Measurements from ENCODE around the gene PDE3B.

PDE3B gene

DNA sequence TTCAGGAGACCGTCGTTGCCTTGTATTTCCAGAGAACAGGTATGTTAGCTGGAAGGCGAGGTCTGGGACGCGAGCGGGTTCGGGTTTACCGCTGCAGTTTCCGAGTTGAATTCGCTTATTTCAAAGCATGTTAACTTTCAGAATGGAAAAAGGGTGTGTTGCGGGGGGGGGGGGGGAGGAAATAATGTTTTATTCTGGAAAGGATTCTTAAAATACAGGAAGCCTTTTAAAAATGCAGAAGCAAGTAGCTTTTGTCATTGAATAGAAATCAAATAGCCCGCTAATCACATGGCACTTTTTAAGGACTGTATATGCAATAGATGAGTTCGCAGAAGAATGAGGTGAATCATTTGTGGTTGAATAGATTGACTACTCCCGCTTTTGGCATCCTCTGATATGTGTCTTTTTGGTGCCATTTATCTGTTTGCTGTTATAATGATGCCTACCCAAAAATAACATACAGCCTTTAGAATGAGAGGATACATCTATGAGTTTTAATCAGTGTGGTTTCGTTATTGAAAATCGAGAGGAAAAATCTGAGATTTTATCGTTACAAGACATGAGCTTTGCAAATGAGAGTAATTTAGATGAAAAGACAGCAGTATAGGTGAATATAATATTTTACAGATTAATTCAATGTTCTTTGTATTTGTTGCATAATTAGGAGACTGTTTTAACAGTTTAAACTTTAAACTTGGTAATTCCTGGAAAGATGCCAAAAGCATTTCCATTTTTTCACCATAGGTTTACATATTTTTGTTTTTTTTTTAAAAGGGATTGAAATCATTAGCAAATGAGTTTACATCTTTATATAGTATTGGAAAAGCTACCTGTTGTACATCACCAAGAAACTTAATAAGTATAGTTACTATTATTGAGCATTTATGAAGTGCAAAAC, 1.7 kb downstream of the PDE3B start:
- H3K79me1 ChIP-seq (ENCODE audit: low read length): peaks cover 8% of the 10 kb centered on the region
- no peaks in the 10 kb centered on the region for H3K36me3 ChIP-seq (ENCODE audit: control insufficient read depth in 1 of 2, insufficient read depth in 2 of 2, low read length in 2 of 2)
- WGBS (ENCODE audit: extremely low coverage, insufficient coverage, insufficient read length): no CpG with 5 or more reads among the region's 17 CpGs
- no peak overlapping the region for H2BK120ac ChIP-seq (ENCODE audit: insufficient read depth, low read length, poor library complexity)
- H3K27me3 ChIP-seq (ENCODE audit: insufficient read depth, low read length): peaks cover 3% of the 10 kb centered on the region
- no peak overlapping the region for H2BK5ac ChIP-seq (ENCODE audit: low read depth, low read length, poor library complexity)
- H2AFZ ChIP-seq (ENCODE audit: insufficient read depth, low read length, poor library complexity): no peak overlapping the region
- H3K9ac ChIP-seq (ENCODE audit: low read length): no peak overlapping the region
- H3K4ac ChIP-seq (ENCODE audit: low read depth, low read length): no peak overlapping the region
- H3K27ac ChIP-seq (ENCODE audit: low read depth, low read length): no peak overlapping the region
- H4K91ac ChIP-seq (ENCODE audit: low read depth, low read length): no peak overlapping the region
- no peak overlapping the region for H3K18ac ChIP-seq (ENCODE audit: low read length)
- H3K4me2 ChIP-seq (ENCODE audit: low read length): peak overlapping the region; percentile 99
- no peak overlapping the region for H2BK12ac ChIP-seq (ENCODE audit: low read length)
- H3K4me3 ChIP-seq (ENCODE audit: low read depth, low read length): peak overlapping the region; percentile 91
- peaks cover 5% of the 10 kb centered on the region for H3K79me2 ChIP-seq (ENCODE audit: control insufficient read depth, insufficient read depth, low read length, poor library complexity)
- no peak overlapping the region for H4K8ac ChIP-seq (ENCODE audit: low read depth, low read length)
- no peak overlapping the region for H2AK5ac ChIP-seq (ENCODE audit: low read length)
- peaks cover 0 to 5% of the 10 kb centered on the region in 2 experiments for H3K4me1 ChIP-seq (ENCODE audit: control insufficient read depth in 1 of 2, insufficient read depth in 2 of 2, low read length in 2 of 2)
- H4K12ac ChIP-seq (ENCODE audit: low read depth, low read length): no peak overlapping the region
- DNase-seq: peak in 1 of 2 donors; percentile 30
- H3K9me3 ChIP-seq (ENCODE audit: insufficient read depth, low read depth, low read length): no peaks in the 10 kb centered on the region
- H3K14ac ChIP-seq (ENCODE audit: low read length): no peak overlapping the region
- no peak overlapping the region for H3K23ac ChIP-seq (ENCODE audit: low read length)

DNA sequence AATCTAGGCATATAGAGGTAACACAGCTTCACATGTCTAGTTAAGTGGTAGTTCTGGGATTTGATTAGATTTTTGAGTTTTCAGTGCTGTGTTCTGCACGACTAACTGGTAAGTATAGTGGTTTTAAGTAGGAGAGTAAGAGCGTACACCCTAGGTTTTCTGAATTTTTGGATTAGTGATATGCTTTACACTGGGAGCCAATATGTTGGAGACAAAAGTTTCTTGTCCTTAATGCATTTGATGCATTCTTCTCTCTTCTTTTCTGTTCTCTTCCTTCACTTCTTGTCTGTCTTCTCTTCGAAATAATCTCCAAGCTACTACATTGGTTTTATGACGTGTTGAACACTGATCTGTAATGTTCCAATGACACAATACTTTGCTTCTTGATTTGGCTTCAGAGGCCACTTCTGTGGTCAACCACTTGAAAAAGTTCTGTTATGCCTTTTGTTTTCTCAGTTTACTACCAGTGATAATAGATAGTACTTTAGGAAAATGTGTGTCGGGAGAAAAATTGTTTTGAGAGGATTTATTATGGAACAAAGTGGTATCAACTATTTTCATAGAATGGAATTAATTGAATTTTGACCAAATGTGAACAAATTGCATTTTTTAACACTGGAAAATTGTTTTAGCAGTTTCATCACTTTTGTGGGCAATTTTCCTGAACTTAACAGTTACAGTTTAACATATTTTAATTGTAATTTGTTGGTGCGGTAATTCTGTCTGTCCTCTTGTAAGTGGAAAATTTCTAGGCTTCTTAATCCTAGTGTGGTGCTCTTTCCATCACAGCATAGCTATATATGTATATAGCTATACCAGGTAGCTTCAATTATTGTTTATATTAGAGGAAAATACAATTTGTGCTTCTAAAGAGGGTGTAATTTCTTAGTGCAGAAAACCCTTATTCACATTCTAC, 2.6 kb downstream of the PDE3B start:
- no peak overlapping the region for H3K18ac ChIP-seq (ENCODE audit: low read length)
- H3K9me3 ChIP-seq (ENCODE audit: insufficient read depth, low read depth, low read length): no peaks in the 10 kb centered on the region
- H2AK5ac ChIP-seq (ENCODE audit: low read length): no peak overlapping the region
- no peak overlapping the region for H3K23ac ChIP-seq (ENCODE audit: low read length)
- H4K8ac ChIP-seq (ENCODE audit: low read depth, low read length): no peak overlapping the region
- no peak overlapping the region for H3K4ac ChIP-seq (ENCODE audit: low read depth, low read length)
- H3K4me2 ChIP-seq (ENCODE audit: low read length): no peak overlapping the region
- H3K14ac ChIP-seq (ENCODE audit: low read length): no peak overlapping the region
- no peak overlapping the region for H4K12ac ChIP-seq (ENCODE audit: low read depth, low read length)
- no peak for DNase-seq
- H3K4me1 ChIP-seq (ENCODE audit: control insufficient read depth in 1 of 2, insufficient read depth in 2 of 2, low read length in 2 of 2): peaks cover 0 to 5% of the 10 kb centered on the region in 2 experiments
- H3K79me1 ChIP-seq (ENCODE audit: low read length): peaks cover 8% of the 10 kb centered on the region
- H2BK120ac ChIP-seq (ENCODE audit: insufficient read depth, low read length, poor library complexity): no peak overlapping the region
- no peak overlapping the region for H3K27ac ChIP-seq (ENCODE audit: low read depth, low read length)
- no peak overlapping the region for H2BK5ac ChIP-seq (ENCODE audit: low read depth, low read length, poor library complexity)
- no peak overlapping the region for H2AFZ ChIP-seq (ENCODE audit: insufficient read depth, low read length, poor library complexity)
- no peak overlapping the region for H4K91ac ChIP-seq (ENCODE audit: low read depth, low read length)
- no peak overlapping the region for H3K4me3 ChIP-seq (ENCODE audit: low read depth, low read length)
- no peaks in the 10 kb centered on the region for H3K36me3 ChIP-seq (ENCODE audit: control insufficient read depth in 1 of 2, insufficient read depth in 2 of 2, low read length in 2 of 2)
- WGBS (ENCODE audit: extremely low coverage, insufficient coverage, insufficient read length): 100% methylated on average over 1 of the region's 6 CpGs
- H2BK12ac ChIP-seq (ENCODE audit: low read length): no peak overlapping the region
- H3K27me3 ChIP-seq (ENCODE audit: insufficient read depth, low read length): peaks cover 3% of the 10 kb centered on the region
- H3K79me2 ChIP-seq (ENCODE audit: control insufficient read depth, insufficient read depth, low read length, poor library complexity): peaks cover 5% of the 10 kb centered on the region
- no peak overlapping the region for H3K9ac ChIP-seq (ENCODE audit: low read length)

GRCh38 chr11:14650064-14650463, 6.5 kb downstream of the PDE3B start:
- Histone ChIP-seq H2BK120ac (ENCODE audit: insufficient read depth, low read length, poor library complexity) (no peak overlapping the region), H3K9ac (ENCODE audit: low read length) (no peak overlapping the region), H4K8ac (ENCODE audit: low read depth, low read length) (no peak overlapping the region), H3K36me3 (ENCODE audit: control insufficient read depth in 1 of 2, insufficient read depth in 2 of 2, low read length in 2 of 2) (no peaks in the 10 kb centered on the region), H3K4ac (ENCODE audit: low read depth, low read length) (no peak overlapping the region), H3K4me2 (ENCODE audit: low read length) (no peak overlapping the region), H3K23ac (ENCODE audit: low read length) (no peak overlapping the region), H2AFZ (ENCODE audit: insufficient read depth, low read length, poor library complexity) (no peak overlapping the region), H3K18ac (ENCODE audit: low read length) (no peak overlapping the region), H3K4me1 (ENCODE audit: control insufficient read depth in 1 of 2, insufficient read depth in 2 of 2, low read length in 2 of 2) (no peaks in the 10 kb centered on the region), H2AK5ac (ENCODE audit: low read length) (no peak overlapping the region), H3K9me3 (ENCODE audit: insufficient read depth, low read depth, low read length) (no peaks in the 10 kb centered on the region), H2BK12ac (ENCODE audit: low read length) (no peak overlapping the region), H3K4me3 (ENCODE audit: low read depth, low read length) (no peak overlapping the region), H2BK5ac (ENCODE audit: low read depth, low read length, poor library complexity) (no peak overlapping the region), H3K79me2 (ENCODE audit: control insufficient read depth, insufficient read depth, low read length, poor library complexity) (no peaks in the 10 kb centered on the region), H3K14ac (ENCODE audit: low read length) (no peak overlapping the region), H3K27ac (ENCODE audit: low read depth, low read length) (no peak overlapping the region), H3K27me3 (ENCODE audit: insufficient read depth, low read length) (no peaks in the 10 kb centered on the region), H3K79me1 (ENCODE audit: low read length) (no peaks in the 10 kb centered on the region), H4K12ac (ENCODE audit: low read depth, low read length) (no peak overlapping the region), H4K91ac (ENCODE audit: low read depth, low read length) (no peak overlapping the region)
- WGBS (ENCODE audit: extremely low coverage, insufficient coverage, insufficient read length): no CpG with 5 or more reads among the region's 3 CpGs
- DNase-seq: no peak

- no peak overlapping the region for H2BK12ac ChIP-seq (ENCODE audit: low read length)
- no peak overlapping the region for H4K12ac ChIP-seq (ENCODE audit: low read depth, low read length)
- H3K36me3 ChIP-seq (ENCODE audit: control insufficient read depth in 1 of 2, insufficient read depth in 2 of 2, low read length in 2 of 2): no peaks in the 10 kb centered on the region
- H4K8ac ChIP-seq (ENCODE audit: low read depth, low read length): no peak overlapping the region
- H3K79me2 ChIP-seq (ENCODE audit: control insufficient read depth, insufficient read depth, low read length, poor library complexity): no peaks in the 10 kb centered on the region
- H3K79me1 ChIP-seq (ENCODE audit: low read length): no peaks in the 10 kb centered on the region
- H2BK5ac ChIP-seq (ENCODE audit: low read depth, low read length, poor library complexity): no peak overlapping the region
- no peak overlapping the region for H4K91ac ChIP-seq (ENCODE audit: low read depth, low read length)
- no peak overlapping the region for H3K4me3 ChIP-seq (ENCODE audit: low read depth, low read length)
- H3K27me3 ChIP-seq (ENCODE audit: insufficient read depth, low read length): no peaks in the 10 kb centered on the region
- no peak overlapping the region for H3K23ac ChIP-seq (ENCODE audit: low read length)
- H3K4ac ChIP-seq (ENCODE audit: low read depth, low read length): no peak overlapping the region
- no peak overlapping the region for H3K14ac ChIP-seq (ENCODE audit: low read length)
- no peak overlapping the region for H3K9ac ChIP-seq (ENCODE audit: low read length)
- no peak overlapping the region for H2BK120ac ChIP-seq (ENCODE audit: insufficient read depth, low read length, poor library complexity)
- no peak overlapping the region for H3K18ac ChIP-seq (ENCODE audit: low read length)
- H3K4me1 ChIP-seq (ENCODE audit: control insufficient read depth in 1 of 2, insufficient read depth in 2 of 2, low read length in 2 of 2): no peaks in the 10 kb centered on the region
- no CpG with 5 or more reads among the region's 3 CpGs for WGBS (ENCODE audit: extremely low coverage, insufficient coverage, insufficient read length)
- H3K27ac ChIP-seq (ENCODE audit: low read depth, low read length): no peak overlapping the region
- no peak for DNase-seq
- no peak overlapping the region for H2AFZ ChIP-seq (ENCODE audit: insufficient read depth, low read length, poor library complexity)
- no peaks in the 10 kb centered on the region for H3K9me3 ChIP-seq (ENCODE audit: insufficient read depth, low read depth, low read length)
- no peak overlapping the region for H3K4me2 ChIP-seq (ENCODE audit: low read length)
- H2AK5ac ChIP-seq (ENCODE audit: low read length): no peak overlapping the region
These were observed 9.5 kb downstream of the PDE3B start for GRCh38 chr11:14653090-14653489.

All from trophoblast cell (in vitro differentiated cells and primary cell).